Uterus (tissue), 2 donors: ENCODE data around the gene FANCC.

Source experiments
- POLR2A ChIP-seq, 2 donors: fragments of 450-650 bp; IDR thresholded peaks; one replicate each; pipeline ENCODE4 v1.6.1; 2016; ENCODE audit warnings: antibody characterized with exemption in 2 of 2, mild to moderate bottlenecking in 1 of 2, moderate library complexity in 1 of 2
- TF ChIP-seq, protein P1 (sequence below), 4 experiments: fragments of 200-600 bp in 2 of 4; fragments of 450-650 bp in 2 of 4; sonication (generic) in 2 of 4; IDR thresholded peaks; one replicate each; pipeline ENCODE4 v1.5.1; 2016 to 2019; ENCODE audit warnings: antibody characterized with exemption in 4 of 4, mild to moderate bottlenecking in 2 of 4, moderate library complexity in 1 of 4

GRCh38 chr9:95266649-95267048 is 50.9 kb downstream of the FANCC start:
- TF ChIP-seq, protein P1, sequence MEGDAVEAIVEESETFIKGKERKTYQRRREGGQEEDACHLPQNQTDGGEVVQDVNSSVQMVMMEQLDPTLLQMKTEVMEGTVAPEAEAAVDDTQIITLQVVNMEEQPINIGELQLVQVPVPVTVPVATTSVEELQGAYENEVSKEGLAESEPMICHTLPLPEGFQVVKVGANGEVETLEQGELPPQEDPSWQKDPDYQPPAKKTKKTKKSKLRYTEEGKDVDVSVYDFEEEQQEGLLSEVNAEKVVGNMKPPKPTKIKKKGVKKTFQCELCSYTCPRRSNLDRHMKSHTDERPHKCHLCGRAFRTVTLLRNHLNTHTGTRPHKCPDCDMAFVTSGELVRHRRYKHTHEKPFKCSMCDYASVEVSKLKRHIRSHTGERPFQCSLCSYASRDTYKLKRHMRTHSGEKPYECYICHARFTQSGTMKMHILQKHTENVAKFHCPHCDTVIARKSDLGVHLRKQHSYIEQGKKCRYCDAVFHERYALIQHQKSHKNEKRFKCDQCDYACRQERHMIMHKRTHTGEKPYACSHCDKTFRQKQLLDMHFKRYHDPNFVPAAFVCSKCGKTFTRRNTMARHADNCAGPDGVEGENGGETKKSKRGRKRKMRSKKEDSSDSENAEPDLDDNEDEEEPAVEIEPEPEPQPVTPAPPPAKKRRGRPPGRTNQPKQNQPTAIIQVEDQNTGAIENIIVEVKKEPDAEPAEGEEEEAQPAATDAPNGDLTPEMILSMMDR (IDR thresholded peaks at IDR 0.05), result no peak
- no peak for TF ChIP-seq POLR2A (IDR thresholded peaks at IDR 0.05)
